Smooth muscle cell of the coronary artery (primary cell): ENCODE data around the gene AKT1. TPM values are rescaled to one million over a fixed set of nuclear protein-coding genes. Genes with fewer than 3 reads are reported as not detected.

ENCODE experiments used
- total RNA-seq: library from RNA; depleted of rRNA; stranded (reverse); fragments of >200 nt; gene quantifications from 2 replicates; pipeline ENCODE4 v1.2.3, GENCODE V29; 2014; ENCODE audit warnings: low replicate concordance

AKT1 gene
- total RNA-seq, result 206 and 215 TPM in 2 replicates

DNA sequence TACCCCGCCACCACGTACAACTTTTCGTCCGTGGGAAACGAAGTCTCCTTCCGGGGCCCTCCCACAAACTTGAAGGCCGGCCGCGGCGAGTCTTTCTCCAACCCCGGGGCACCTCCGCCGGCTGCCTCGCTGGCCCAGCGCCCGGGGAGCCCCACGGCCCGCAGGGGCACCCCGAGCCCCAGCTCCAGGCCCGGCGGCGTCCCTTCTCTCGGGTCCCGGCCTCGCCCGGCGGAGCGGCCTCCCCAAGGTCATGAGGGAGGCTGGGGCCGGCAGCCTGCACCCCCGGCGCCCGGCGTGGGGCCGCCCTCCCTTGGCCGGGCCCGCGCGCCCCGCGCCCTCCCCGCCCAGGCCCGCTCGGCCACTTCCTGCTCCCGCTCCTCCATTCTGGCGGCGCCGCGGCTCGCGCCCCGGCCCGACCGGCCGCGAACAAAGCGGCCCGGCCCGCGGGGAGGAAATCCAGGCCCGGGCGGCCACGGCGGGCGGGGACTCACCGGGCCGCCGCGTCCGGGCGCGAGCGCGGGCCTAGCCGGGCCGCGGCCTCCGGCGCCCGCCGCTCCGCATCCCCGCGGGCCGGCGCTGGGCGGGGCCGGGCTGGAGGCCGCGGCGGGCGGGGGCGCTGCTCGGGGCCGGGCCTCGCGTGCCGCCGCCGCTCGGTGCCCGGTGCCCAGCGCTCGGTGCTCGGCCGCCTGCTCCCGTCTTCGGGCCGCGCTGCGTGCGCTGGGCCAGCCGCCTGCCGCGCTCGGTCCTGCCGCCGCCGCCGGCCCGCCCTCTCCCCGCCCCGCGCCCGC lies at the start of gene AKT1:
AKT1 (minus strand) TSS at position 756 of the 788 bp plus-strand sequence. CDS start 3,105 bp downstream, outside the sequence.

DNA sequence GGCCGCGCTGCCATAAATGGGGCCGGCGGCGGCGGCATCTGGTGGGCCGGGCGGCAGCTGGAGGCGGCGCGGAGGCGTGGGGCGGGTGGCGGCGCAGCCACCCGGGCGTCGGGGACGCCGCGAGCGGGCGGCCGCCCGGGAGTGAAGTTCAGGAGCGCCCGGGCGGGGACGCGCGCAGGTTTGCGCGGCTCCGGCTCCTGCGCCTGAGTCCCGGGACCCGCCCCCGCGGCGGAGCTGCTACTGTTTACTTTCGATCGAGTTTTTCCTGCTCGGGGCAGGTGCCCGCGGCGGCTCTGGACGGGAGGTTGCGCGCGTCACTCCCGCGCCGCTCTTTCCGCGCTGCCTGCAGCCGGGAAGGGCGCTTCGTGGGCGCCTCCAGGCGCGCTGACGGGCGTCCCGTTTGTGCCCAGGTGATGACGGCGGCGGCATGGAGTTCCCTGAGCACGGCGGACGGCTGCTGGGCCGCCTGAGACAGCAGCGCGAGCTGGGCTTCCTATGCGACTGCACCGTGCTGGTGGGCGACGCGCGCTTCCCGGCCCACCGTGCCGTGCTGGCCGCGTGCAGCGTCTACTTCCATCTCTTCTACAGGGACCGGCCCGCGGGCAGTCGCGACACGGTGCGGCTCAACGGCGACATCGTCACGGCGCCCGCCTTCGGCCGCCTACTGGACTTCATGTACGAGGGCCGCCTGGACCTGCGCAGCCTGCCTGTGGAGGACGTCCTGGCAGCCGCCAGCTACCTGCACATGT lies 5.4 kb upstream of the AKT1 start, which contains the start of gene ZBTB42:
ZBTB42 (plus strand) TSS at position 331 of the 749 bp plus-strand sequence; CDS start at position 428, 97 bp downstream.

DNA sequence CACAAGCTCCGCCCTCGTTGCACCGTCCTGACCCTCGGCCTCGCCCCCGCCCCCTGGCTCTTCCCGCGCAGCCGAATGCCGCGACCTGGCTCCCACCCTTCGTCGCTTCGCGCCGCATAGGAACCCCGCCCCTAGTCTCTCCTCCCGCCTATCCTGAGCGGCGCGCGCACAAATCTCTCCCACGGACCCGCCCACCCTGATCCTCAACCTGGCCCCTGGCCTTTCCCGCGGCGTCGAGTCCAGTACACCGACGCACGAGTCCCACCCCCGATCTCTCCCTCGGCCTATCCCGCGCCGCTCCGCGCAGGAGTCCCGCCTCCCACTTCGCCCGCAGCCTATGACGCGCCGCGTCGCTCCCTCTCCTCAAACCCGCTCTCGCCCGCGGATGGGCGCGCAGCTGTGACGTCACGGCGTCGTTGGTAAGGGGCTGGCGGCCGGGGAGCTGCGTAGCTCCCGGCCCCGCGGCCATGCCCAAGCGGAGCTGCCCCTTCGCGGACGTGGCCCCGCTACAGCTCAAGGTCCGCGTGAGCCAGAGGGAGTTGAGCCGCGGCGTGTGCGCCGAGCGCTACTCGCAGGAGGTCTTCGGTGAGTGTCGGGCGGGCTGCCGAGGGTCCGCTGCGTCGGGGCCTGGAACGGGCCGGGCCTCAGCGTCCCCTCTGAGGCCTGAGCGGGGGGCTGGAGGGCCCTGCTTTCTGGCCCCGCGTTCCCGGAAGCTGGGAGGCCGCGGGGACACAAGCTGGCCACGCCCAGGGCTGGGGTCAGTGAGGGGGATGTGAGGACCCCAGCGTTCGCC lies 42.6 kb downstream of the AKT1 start, which contains the start of gene SIVA1:
SIVA1 (plus strand) TSS at position 413 of the 793 bp plus-strand sequence; CDS start at position 468, 55 bp downstream.

DNA sequence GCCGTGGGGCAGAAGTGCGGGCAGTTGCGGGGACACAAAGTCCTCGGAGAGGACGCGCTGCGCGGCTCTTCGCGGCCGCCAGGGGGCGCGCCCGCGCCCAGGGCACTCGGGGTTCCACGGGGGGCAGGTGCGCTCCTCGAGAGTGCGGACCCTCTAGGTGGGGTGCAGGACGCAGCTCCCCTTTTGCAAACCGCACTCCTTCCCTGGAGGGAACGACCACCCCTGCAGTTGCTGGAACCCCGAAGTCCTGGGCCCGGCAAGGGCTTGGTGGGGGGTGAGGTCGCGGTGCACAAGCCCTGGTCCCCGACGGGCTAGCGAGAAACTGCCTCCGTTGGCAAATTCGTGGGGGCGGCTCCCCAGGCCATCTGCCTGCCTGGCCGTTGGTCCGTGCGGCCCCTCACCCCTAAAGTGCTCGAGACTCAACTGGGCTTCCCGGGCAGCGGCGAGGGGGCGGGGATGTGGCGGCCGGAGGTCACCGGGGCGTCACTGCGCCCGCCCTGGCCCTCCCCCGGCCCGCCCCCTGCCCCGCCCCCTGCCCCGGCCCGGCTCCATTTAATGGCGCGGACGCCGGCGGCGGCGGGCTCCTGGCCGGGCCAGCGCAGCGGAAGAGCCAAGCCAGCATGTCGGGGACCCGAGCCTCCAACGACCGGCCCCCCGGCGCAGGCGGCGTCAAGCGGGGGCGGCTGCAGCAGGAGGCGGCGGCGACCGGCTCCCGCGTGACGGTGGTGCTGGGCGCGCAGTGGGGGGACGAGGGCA lies 71.7 kb downstream of the AKT1 start, which contains the start of gene ADSS1:
ADSS1 (plus strand) TSS at position 579 of the 756 bp plus-strand sequence; CDS start at position 621, 42 bp downstream.

Other genes starting within 250 kb of the AKT1 start
- not detected in 2 replicates for gene C14orf180, start 216.0 kb downstream of the AKT1 start, total RNA-seq
- 0.08 TPM in 1 of 2 replicates, not detected in the other for gene TMEM179, start 191.0 kb downstream of the AKT1 start, total RNA-seq
- gene INF2, start 106.1 kb downstream of the AKT1 start, total RNA-seq, result 26.3 and 30.9 TPM in 2 replicates
- gene ADSS1, start 71.5 kb downstream of the AKT1 start, total RNA-seq, result 4.5 and 9.6 TPM in 2 replicates
- gene SIVA1, start 42.6 kb downstream of the AKT1 start, total RNA-seq, result 88.7 and 91.4 TPM in 2 replicates
- 0.82 and 3.5 TPM in 2 replicates for gene ZBTB42, start 5.4 kb upstream of the AKT1 start, total RNA-seq
- 8.2 and 14.6 TPM in 2 replicates for gene CEP170B, start 69.5 kb upstream of the AKT1 start, total RNA-seq
- 0.15 TPM in 1 of 2 replicates, not detected in the other for gene PLD4, start 129.1 kb upstream of the AKT1 start, total RNA-seq
- gene AHNAK2, start 182.6 kb upstream of the AKT1 start, total RNA-seq, result 27.4 and 174 TPM in 2 replicates
- gene CLBA1, start 190.0 kb upstream of the AKT1 start, total RNA-seq, result 7.6 and 8.9 TPM in 2 replicates
- gene CDCA4, start 225.3 kb upstream of the AKT1 start, total RNA-seq, result 9.6 and 16.2 TPM in 2 replicates